K562 (cell line): ENCODE measurements around the gene CRYBG3. TPM values are rescaled to one million over a fixed set of nuclear protein-coding genes. Genes with fewer than 3 reads are reported as not detected.
"Not testable (repeated sequence)": the region's sequence is repeated elsewhere in the genome, so short reads cannot be mapped to it uniquely, and the experiment has no call there.

Experiments used
- ATAC-seq: fragments of 200-7000 bp; cut with Tn5 transposase; 3 replicates; pipeline ENCODE4 v1.9.1; 2020; ENCODE audit warnings: moderate library complexity
- BruUV-seq: library from RNA; stranded (reverse); fragments of 400-500 nt; replicated peaks from 2 replicates; lab custom pipeline; 2021; lab: Mats Ljungman, UMichigan
- CTCF ChIA-PET: fragments of 300-600 bp; formaldehyde crosslinking; extraction: SDS; loops from one replicate; lab custom pipeline; 2021; ENCODE audit warnings: low intra/inter-chr PET ratio; lab: Yijun Ruan, JAX
- POLR2A ChIA-PET: fragments of 300-600, 350-650 bp; sonication (Branson Sonifier 250); formaldehyde crosslinking; extraction: SDS; loops from one replicate; lab custom pipeline; 2021; ENCODE audit warnings: antibody characterized with exemption, inconsistent platforms; lab: Yijun Ruan, JAX
- DNase-seq, 4 experiments: peaks; one replicate each; pipeline versions ENCODE4 v3.0.0 to v3.0.0-alpha.2; 2011 to 2018; ENCODE audit warnings: low spot score in 3 of 4, mixed read lengths in 3 of 4; ENCODE audit errors: extremely low read depth in 1 of 4
- FAIRE-seq: peaks from 2 replicates; lab custom pipeline; 2011; peaks lifted over from hg19 to GRCh38; lab: Jason Lieb, UNC
- H2AFZ ChIP-seq: 2 replicates; pipeline ENCODE4 v1.6.0; 2011; ENCODE audit warnings: low read depth, low read length, control low read depth, inconsistent platforms
- H3K27ac ChIP-seq: fragments of 200-600 bp; 3 replicates; pipeline ENCODE4 v1.8.0; 2011; ENCODE audit warnings: low read depth, mild to moderate bottlenecking, control low read depth, inconsistent platforms, low read length, moderate library complexity, mixed read lengths; ENCODE audit errors: extremely low read depth
- H3K27me3 ChIP-seq, 2 experiments: fragments of 300-600 bp in 1 of 2; 2 replicates in 1 of 2; 3 replicates in 1 of 2; pipeline versions ENCODE4 v1.6.0 to v1.8.0; 2011; ENCODE audit warnings: inconsistent platforms in 2 of 2, low read length in 2 of 2, mild to moderate bottlenecking in 1 of 2, mixed read lengths in 1 of 2, moderate library complexity in 1 of 2; ENCODE audit not compliant: control insufficient read depth in 2 of 2, insufficient read depth in 2 of 2
- H3K36me3 ChIP-seq: fragments of 300-600 bp; 3 replicates; pipeline ENCODE4 v1.8.0; 2011; ENCODE audit warnings: mild to moderate bottlenecking, low read length, inconsistent platforms; ENCODE audit not compliant: control insufficient read depth, insufficient read depth
- H3K4me1 ChIP-seq, 2 experiments: fragments of 200-600 bp in 1 of 2; replicated peaks in 1 of 2; 2 replicates in 1 of 2; 3 replicates in 1 of 2; pipeline versions ENCODE4 v1.5.1 to v1.8.0; 2011; ENCODE audit warnings: inconsistent platforms in 2 of 2, low read length in 2 of 2, mild to moderate bottlenecking in 1 of 2, mixed read lengths in 1 of 2, moderate library complexity in 1 of 2; ENCODE audit not compliant: control insufficient read depth in 2 of 2, insufficient read depth in 2 of 2
- H3K4me2 ChIP-seq: 2 replicates; pipeline ENCODE4 v1.6.1; 2011; ENCODE audit warnings: low read length, control low read depth, inconsistent platforms, mixed read lengths; ENCODE audit not compliant: insufficient read depth
- H3K4me3 ChIP-seq: fragments of 200-600 bp; sonication (generic), shearing (Covaris generic); 2 replicates; pipeline ENCODE4 v1.5.1; 2016; ENCODE audit warnings: control low read depth, inconsistent platforms
- H3K79me2 ChIP-seq: fragments of 200-600 bp; 3 replicates; pipeline ENCODE4 v1.8.0; 2011; ENCODE audit warnings: low read length, inconsistent platforms; ENCODE audit not compliant: control insufficient read depth, insufficient read depth
- H3K9ac ChIP-seq, 2 experiments: 2 replicates each; pipeline versions ENCODE4 v1.6.0 to v1.6.1; 2011; ENCODE audit warnings: low read depth in 2 of 2, low read length in 2 of 2, control low read depth in 1 of 2, inconsistent platforms in 1 of 2, mild to moderate bottlenecking in 1 of 2, mixed read lengths in 1 of 2; ENCODE audit not compliant: insufficient read depth in 1 of 2
- H3K9me1 ChIP-seq: one replicate; pipeline ENCODE4 v1.6.0; 2011; ENCODE audit warnings: inconsistent platforms, mild to moderate bottlenecking, low read length, moderate library complexity; ENCODE audit not compliant: control insufficient read depth, insufficient read depth
- H3K9me3 ChIP-seq: replicated peaks from 2 replicates; pipeline ENCODE4 v1.5.1; 2011; ENCODE audit warnings: low read depth, low read length, inconsistent platforms; ENCODE audit not compliant: control insufficient read depth, insufficient read depth
- H4K20me1 ChIP-seq: replicated peaks from 2 replicates; pipeline ENCODE4 v1.6.1; 2011; ENCODE audit warnings: low read length, inconsistent platforms, mixed read lengths; ENCODE audit not compliant: control insufficient read depth, insufficient read depth
- ATF1 ChIP-seq, 2 experiments: fragments of 450-650 bp in 1 of 2; IDR thresholded peaks; 2 replicates each; pipeline ENCODE4 v1.6.1; 2016; ENCODE audit warnings: missing compliant biosample characterization in 1 of 2, missing genetic modification characterization in 1 of 2
- FOXK2 ChIP-seq, 2 experiments: fragments of 450-650 bp; IDR thresholded peaks in 1 of 2; conservative IDR thresholded peaks in 1 of 2; 2 replicates each; pipeline ENCODE4 v1.6.1; 2016; ENCODE audit warnings: low read depth in 2 of 2, mild to moderate bottlenecking in 1 of 2
- NFRKB ChIP-seq: fragments of 450-650 bp; IDR thresholded peaks from 2 replicates; pipeline ENCODE4 v1.6.1; 2016; ENCODE audit warnings: low read depth
- POLR2A ChIP-seq: fragments of 450-650 bp; conservative IDR thresholded peaks from 2 replicates; pipeline ENCODE4 v1.6.1; 2016
- YY1 ChIP-seq, 3 experiments: IDR thresholded peaks; 2 replicates each; pipeline ENCODE4 v1.6.1; 2011; ENCODE audit warnings: low read length in 2 of 3, mild to moderate bottlenecking in 2 of 3, moderate library complexity in 2 of 3, borderline replicate concordance in 1 of 3, control low read depth in 1 of 3, low read depth in 1 of 3; ENCODE audit not compliant: insufficient read depth in 3 of 3, insufficient replicate concordance in 2 of 3, control insufficient read depth in 1 of 3, insufficient read length in 1 of 3; ENCODE audit errors: extremely low read depth in 1 of 3
- WGBS: fragments of 100-300 bp; shearing (Covaris generic); methylation state at CpG from one replicate; pipeline ENCODE4 v1.1.6; 2016; ENCODE audit warnings: low coverage, mixed read lengths; ENCODE audit not compliant: insufficient coverage; ENCODE audit errors: missing lambda C conversion rate; 5-methylcytosine and 5-hydroxymethylcytosine counted together
- in situ Hi-C: fragments of 300-500 bp; cut with MboI; formaldehyde crosslinking; loops from 4 replicates; pipeline ENCODE4 v1.15.0; 2018; ENCODE audit warnings: inconsistent platforms, mixed read lengths
- intact Hi-C: fragments of 100-400 bp; cut with micrococcal nuclease; formaldehyde crosslinking; loops from 2 replicates; pipeline ENCODE4 v1.14.2; 2022
- polyA plus RNA-seq, 8 experiments: library from polyadenylated mRNA; depleted of rRNA in 4 of 8; stranded (reverse) in 5 of 8; unstranded in 3 of 8; fragments of >200 nt; fragmentation: Nextera tagmentation in 2 of 8; fragmentation: Illumina TruSeq in 1 of 8; extraction: Ambion mirVana in 2 of 8; extraction: Trizol in 1 of 8; gene quantifications; 2 replicates each; pipeline versions ENCODE4 v1.2.1 to v1.2.3, GENCODE V29; 2011 to 2014; ENCODE audit warnings: inconsistent platforms in 1 of 8, missing spikeins in 1 of 8
- total RNA-seq, 7 experiments: library from RNA; depleted of rRNA in 6 of 7; stranded (reverse); fragments of >200 nt in 6 of 7; fragmentation: Illumina TruSeq in 2 of 7; extraction: Trizol in 2 of 7; gene quantifications; 2 replicates each; pipeline versions ENCODE4 v1.2.1 to v1.2.3, GENCODE V29; 2011 to 2021; ENCODE audit warnings: low replicate concordance in 1 of 7

The CRYBG3 gene
- total and polyA plus RNA-seq, 9 of the 15 experiments (the other 6 are each of a cell fraction or from before 2014, with no cell fraction given), result 0.08 to 0.72 (median 0.18) TPM

- H3K27ac ChIP-seq, ATAC-seq, H3K36me3 ChIP-seq, in situ Hi-C loops, H3K27me3 ChIP-seq, H3K4me2 ChIP-seq, H3K9ac ChIP-seq, CTCF ChIA-PET, BruUV-seq, DNase-seq, H4K20me1 ChIP-seq, FAIRE-seq, POLR2A ChIA-PET, H3K79me2 ChIP-seq, H2AFZ ChIP-seq, H3K4me3 ChIP-seq, H3K9me1 ChIP-seq, H3K9me3 ChIP-seq, H3K4me1 ChIP-seq: not testable (repeated sequence)
- intact Hi-C loops, result loop anchor here (5.0 kb wide), 1 partner anchor 62 kb away; the partner anchor contains the start of gene RIOX2
- WGBS, result no CpG with 5 or more reads among the region's 3 CpGs
Measured at GRCh38 chr3:97909830-97910229, 88.0 kb downstream of the CRYBG3 start.

- POLR2A ChIA-PET, result interaction anchor here (0.5 to 1.6 kb wide), 3 partner anchors 25 to 42 kb away, joined by 3 to 5 read pairs (median 5); no protein-coding TSS in a partner anchor
- peak; percentile 66 for ATAC-seq
- H3K79me2 ChIP-seq; BruUV-seq; in situ Hi-C loops; H3K27me3 ChIP-seq; H3K9me3 ChIP-seq; H4K20me1 ChIP-seq; H3K36me3 ChIP-seq; DNase-seq; H3K4me1 ChIP-seq; FAIRE-seq; H3K9me1 ChIP-seq; CTCF ChIA-PET; TF ChIP-seq ATF1 (CRISPR knock-in tag; IDR thresholded peaks at IDR 0.05): not testable (repeated sequence)
- peak overlapping the region in 1 of 2 experiments; percentile 35; a peak in 1 of 4 replicates for H3K9ac ChIP-seq
- WGBS, result 13% methylated on average over 13 of the region's 24 CpGs
- peak; percentile 74; the same call in 1 of the 2 replicates for TF ChIP-seq NFRKB
- peak in 1 of 3 experiments; percentile 17 for TF ChIP-seq YY1 (IDR thresholded peaks at IDR 0.05; ENCODE audit: borderline replicate concordance in 1 of 3, control insufficient read depth in 1 of 3, extremely low read depth in 1 of 3, insufficient read depth in 3 of 3, insufficient read length in 1 of 3, insufficient replicate concordance in 2 of 3, low read depth in 1 of 3, low read length in 2 of 3)
- 0 out of 2 replicates have a peak, but pooled peaks have one; percentile 29 for TF ChIP-seq ATF1 (tag; IDR thresholded peaks at IDR 0.05)
- peak; percentile 41; the same call in 1 of the 2 replicates for TF ChIP-seq POLR2A
- TF ChIP-seq FOXK2 (conservative IDR thresholded peaks at IDR 0.05 in 1 of 2, IDR thresholded peaks at IDR 0.05 in 1 of 2; ENCODE audit: low read depth in 2 of 2), result peak; percentile 33 to 64; a peak in 2 of 4 replicates
- intact Hi-C loops, result loop anchor here (5.0 kb wide), 1 partner anchor 62 kb away; the partner anchor contains the start of gene RIOX2
- 0 out of 2 replicates have a peak overlapping the region, but pooled peaks have one; percentile 15 for H3K4me3 ChIP-seq
- H3K4me2 ChIP-seq, result peak overlapping the region; percentile 28
- peak overlapping the region; percentile 57; the same call in 2 of the 3 replicates for H3K27ac ChIP-seq
- peak overlapping the region; percentile 68 for H2AFZ ChIP-seq
Measured at GRCh38 chr3:97910236-97910831, 88.5 kb downstream of the CRYBG3 start.
